Stimulated activated CD4-positive, alpha-beta T cell treated with anti-CD3 and anti-CD28 coated beads, TNF-alpha, amount 100 ng/mL, for 48 hours (primary cell): ENCODE results near the gene LAMA5.

Source experiments
- DNase-seq, 3 donors: peaks; one replicate each; pipeline ENCODE4 v3.0.0-alpha.2; 2020; ENCODE audit warnings: low read depth in 3 of 3

Gene LAMA5

GRCh38 chr20:62372042-62372993, 5.2 kb upstream of the LAMA5 start:
- no peak for DNase-seq

GRCh38 chr20:62371588-62372041, 4.5 kb upstream of the LAMA5 start:
- no peak for DNase-seq

DNA sequence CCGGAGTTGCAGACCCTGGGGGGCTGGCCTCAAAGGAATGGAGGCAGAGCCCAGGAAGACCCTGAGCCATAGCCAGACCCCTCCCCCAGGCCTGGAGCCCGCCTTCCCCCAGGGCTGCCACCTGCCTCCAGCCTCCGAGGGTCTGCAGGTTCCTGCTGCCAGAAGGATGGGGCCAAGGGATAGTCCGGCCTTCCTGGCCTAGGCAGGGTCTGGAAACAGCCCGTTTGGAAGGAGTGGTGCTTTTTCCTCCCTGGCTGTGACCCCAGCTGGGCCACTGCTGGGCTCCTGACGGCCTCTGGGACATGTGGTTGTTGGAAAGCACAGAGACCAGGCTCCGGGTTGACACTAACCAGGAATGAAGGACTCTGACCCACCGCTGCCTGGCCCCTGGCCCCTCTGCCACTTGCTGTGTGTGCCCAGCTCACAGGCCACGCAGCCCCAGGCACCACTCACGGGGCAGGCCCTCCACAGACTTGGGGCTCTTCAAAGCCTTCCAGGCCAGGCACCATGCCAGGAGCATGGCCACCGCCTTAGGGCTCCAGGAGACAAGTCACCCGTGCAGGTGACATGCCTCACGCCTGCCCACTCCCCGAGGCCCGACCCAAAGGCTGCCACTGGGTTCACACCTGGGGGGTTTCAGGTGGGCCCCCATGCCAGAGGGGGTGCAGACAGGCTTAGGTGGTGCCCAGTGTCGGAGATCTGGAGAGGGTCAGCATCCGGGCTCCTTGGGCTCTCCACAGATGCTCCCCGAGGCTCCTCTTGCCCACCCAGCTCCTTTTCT, 3.9 kb upstream of the LAMA5 start:
- DNase-seq, result no peak

DNA sequence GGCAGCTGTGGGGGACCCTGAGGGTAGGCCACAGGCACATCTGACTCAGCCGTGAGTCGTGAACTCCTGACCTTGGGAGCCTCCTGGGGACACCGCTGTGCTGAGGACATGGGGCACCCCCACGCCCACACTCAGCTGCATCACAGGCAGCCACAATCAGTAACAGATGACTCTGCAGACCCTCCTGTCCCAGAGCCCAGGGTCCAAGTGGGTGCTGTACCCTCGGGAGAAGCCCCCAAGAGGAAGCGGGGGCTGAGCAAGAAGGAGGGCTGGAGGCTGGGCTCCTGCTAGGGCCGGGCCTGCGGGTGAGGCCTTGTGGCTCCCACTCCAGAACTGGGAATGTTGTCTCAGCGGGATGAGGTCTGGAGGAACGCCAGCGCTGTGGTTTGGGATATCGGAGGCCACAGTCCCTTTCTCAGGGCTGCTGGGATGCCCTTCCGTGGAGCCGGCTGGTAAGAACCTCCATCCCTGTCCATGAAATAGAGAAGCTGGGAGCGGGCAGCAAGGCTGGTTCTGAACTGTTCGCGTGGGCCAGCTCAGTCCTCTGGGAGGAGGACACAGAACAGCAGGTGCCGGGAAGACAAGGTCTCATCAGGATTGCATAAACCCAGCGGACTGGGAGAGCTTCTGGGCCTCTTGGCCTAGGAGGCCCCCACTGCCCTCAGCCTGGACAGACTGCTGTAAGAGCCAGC, 3.1 kb upstream of the LAMA5 start:
- peak in 1 of 3 donors; percentile 49 for DNase-seq

- DNase-seq, result no peak
Measured at GRCh38 chr20:62369815-62370114, 2.7 kb upstream of the LAMA5 start.

- no peak for DNase-seq
Measured at GRCh38 chr20:62368976-62369814, 2.1 kb upstream of the LAMA5 start.

- no peak for DNase-seq
Measured at GRCh38 chr20:62368392-62368975, 1.4 kb upstream of the LAMA5 start.

- DNase-seq, result no peak
Measured at GRCh38 chr20:62367633-62368391, 700 bp upstream of the LAMA5 start.

DNA sequence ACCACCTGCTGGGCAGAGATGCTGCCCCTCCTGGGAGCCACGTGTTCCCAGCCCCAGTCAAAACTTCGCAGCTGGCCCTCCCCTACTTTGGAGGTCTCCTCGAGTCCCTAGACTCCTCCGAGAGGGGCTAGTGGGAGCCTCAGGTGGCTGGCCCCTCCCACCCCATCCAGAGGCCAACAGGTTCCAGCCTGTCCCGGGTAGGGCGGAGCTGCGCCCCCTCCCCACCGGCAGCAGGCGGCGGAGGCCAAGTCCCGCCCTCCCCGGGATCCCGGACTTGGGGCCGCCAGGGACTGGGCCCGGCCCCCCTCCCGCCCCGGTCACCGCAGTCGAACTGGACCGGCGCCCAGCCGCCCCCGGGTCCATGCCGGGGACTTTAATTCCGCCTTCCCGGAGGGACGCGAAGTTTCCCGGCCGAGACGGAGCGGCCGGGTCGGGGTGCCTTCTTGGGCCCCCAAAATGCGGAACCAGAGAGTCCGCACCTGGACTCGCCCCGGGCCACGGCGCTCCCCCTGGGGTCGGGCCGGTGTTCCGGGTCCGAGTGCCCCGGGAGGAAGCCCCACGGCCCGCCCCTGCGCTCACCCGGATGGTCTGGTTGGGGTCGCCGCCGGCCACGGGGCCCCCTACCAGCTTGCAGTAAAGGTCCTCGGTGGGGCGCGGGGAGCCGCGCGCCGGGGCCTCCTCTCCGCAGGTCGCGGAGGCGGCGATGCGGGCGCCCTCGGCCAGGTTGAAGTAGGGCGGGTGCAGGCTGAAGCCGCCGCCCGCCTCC, 559 bp downstream of the LAMA5 start:
- DNase-seq, result no peak

DNA sequence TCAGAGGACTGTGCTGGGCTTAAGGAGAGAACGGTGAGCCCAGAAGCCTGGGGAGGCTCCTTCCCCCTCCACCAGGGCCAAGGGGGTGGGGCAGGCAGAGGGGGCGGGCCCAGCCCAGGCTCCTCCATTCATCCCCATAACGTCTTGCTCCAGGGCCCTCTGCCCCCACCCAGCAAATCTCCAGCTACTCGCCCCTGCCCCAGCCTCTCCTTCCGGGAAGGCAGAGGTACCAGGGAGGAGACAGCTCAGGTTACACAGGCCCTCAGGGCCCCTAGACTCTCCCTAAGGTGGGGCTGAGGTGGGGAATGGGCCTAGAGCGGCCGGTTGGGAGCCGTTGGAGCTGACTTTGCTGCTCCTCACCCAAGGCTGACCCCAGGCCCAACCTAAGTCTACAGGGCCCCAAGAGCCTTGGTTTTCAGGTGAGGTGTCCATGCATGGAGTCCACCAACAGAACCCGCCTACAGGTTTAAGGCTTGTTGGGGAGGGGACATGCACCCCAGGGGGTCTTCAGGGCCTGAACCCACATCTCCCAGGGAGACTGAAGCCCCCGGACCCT, 1.2 kb downstream of the LAMA5 start:
- DNase-seq, result no peak

DNA sequence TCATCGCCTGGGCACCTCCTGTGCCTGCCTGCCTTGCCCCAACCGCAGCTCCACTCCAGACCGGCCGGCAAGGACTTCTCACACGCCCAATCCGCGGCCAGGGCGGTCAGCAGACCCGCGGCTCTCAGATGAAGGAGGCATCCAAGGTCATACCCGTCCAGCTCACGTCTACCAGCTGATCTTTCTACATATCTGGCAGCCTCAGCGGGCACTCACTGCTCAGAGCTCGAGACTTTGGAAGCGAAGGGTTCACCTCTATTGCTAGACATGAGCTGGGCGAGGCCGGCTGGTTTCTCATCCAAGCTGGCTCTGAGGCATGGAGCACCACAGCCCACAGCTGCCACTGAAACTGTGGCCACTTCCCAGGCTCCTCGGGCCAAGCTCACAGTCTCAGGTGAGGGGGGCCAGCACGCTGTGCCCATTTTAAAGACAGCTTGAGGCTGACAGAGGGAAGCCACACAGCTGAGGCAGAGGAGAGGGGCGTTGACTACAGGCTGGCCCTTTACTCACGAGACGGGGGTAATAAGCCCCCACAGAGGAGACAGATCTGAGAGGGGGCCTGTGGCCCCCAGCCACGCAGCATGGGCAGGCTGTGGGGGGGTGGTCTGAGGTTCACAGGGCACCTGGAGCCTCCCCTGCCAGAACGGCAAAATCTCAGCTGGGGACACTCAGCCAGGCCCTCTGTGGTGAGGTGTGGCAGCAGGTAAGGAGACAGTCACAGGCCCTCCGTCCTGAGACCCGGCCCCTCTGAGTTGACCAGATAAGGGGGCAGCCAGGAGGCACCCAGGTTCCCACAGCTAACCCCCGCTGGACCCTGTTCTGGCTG, 2.0 kb downstream of the LAMA5 start:
- no peak for DNase-seq

DNA sequence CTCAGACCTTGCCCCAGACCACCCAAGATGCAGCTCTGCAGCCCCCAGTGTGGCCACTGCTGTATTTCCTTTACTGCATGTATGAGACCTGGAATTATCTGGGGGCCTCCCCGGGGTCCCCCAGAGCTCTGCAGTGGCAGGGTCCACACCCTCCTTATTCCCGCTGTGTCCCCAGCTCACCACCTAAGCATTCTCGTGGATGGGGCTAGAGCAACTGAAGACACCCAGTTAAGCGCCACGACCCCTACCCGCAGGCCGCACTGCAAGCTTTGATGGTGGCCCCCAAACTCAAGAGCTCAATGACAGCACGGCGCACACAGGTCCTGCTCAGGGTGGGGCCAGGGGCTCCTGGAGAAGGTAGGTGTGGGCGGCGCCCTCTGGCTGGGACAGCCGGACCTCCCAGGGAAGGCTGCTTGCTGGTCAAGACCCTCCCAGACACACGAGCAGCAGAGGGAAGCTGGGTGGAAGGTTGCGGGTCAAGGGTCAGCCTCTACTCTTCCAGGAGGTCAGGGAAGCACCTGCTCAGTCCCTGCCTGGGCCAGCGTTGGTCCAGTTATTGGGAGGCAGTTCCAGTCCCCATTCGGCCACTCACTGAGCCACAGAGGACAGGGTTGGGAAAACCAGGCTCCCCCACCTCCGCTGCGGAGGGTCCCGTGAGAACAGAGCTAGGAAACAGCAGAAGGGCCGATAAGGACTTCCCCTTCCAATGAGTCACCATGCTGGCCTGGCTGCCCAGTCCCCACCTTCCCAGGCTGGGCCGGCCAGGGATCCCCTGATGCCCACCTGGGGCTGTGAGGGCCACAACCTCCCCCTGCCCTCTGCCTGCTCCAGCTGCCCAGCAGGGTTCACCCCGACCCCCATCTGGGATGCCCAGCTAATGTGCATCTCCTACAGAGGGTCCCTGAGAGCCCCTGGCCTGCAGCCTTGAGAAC, 2.9 kb downstream of the LAMA5 start:
- no peak for DNase-seq

GRCh38 chr20:62362991-62363919, 3.9 kb downstream of the LAMA5 start:
- no peak for DNase-seq

GRCh38 chr20:62362590-62362940, 4.5 kb downstream of the LAMA5 start:
- no peak for DNase-seq

DNA sequence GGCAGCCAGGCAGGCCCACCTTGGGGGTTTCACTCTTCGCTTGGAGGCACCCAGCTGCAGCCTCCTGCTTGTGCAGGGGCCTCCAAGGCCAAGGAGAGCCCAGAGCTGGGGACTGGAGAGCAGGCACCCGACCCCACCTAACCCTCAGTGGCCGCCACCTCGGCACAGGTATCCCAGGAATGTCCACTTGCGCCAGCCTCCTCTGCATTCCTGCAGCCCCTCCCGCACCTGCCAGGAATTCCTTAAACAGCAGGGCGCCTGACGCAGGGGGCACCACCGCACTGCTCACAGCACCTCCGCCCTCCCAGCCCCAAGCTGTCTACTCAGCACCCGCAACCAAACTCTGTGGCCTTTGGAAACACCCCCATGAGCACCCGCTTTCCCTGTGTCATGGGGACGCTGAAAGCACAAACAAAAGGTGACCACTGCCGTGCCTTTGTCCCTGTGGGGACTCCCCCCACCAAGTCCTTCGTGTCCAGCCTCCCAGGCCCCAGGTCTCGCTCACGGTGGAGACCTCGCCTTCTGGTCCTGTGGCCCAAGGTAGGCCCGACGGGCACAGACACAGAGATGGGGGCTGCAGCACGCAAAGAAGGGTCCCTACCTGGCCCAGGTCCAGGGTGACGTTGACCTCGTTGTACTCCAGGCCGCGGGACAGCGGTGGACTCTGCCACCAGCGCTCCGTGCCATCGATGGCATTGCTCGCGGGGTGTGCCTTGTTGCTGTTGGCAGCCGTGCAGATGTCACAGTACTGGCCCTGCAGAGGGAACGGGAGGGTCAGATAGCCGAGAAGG, 5.1 kb downstream of the LAMA5 start:
- DNase-seq, result no peak
